Naive thymus-derived CD4-positive, alpha-beta T cell (primary cell): ENCODE measurements around the gene CXXC5. TPM values are rescaled to one million over a fixed set of nuclear protein-coding genes. Genes with fewer than 3 reads are reported as not detected.

Source experiments
- ATAC-seq: fragments of 150-1000 bp; cut with Tn5 transposase; 2 replicates; pipeline ENCODE4 v1.10.0; 2021; ENCODE audit warnings: mild to moderate bottlenecking, moderate library complexity
- CTCF ChIA-PET: fragments of 350-600 bp; sonication (Branson Sonifier 250); formaldehyde crosslinking; loops from one replicate; lab custom pipeline; 2021; ENCODE audit warnings: antibody characterized with exemption; lab: Charles Lee
- POLR2A ChIA-PET: fragments of 350-600 bp; sonication (Branson Sonifier 250); formaldehyde crosslinking; loops from one replicate; lab custom pipeline; 2021; ENCODE audit warnings: antibody characterized with exemption, inconsistent platforms; lab: Charles Lee
- DNase-seq, 9 donors: peaks; one replicate each; pipeline versions ENCODE4 v3.0.0 to v3.0.0-alpha.2; 2020 to 2022; ENCODE audit warnings: mixed read lengths in 1 of 9
- H3K27ac ChIP-seq: one replicate; pipeline ENCODE4 v1.7.0; 2013; ENCODE audit warnings: mild to moderate bottlenecking, low read depth, low read length, moderate library complexity
- H3K27me3 ChIP-seq, 2 donors: one replicate each; pipeline ENCODE4 v1.7.0; 2013; ENCODE audit warnings: low read length in 2 of 2, mild to moderate bottlenecking in 2 of 2, moderate library complexity in 2 of 2; ENCODE audit not compliant: control insufficient read depth in 2 of 2, insufficient read depth in 2 of 2
- H3K36me3 ChIP-seq, 3 experiments: 1 replicate in 2 of 3; 2 replicates in 1 of 3; pipeline ENCODE4 v1.7.0; 2013; ENCODE audit warnings: low read length in 3 of 3, mild to moderate bottlenecking in 3 of 3, moderate library complexity in 1 of 3; ENCODE audit not compliant: insufficient read depth in 3 of 3, control insufficient read depth in 2 of 3
- H3K4me1 ChIP-seq, 2 donors: one replicate each; pipeline ENCODE4 v1.7.0; 2013; ENCODE audit warnings: low read length in 2 of 2, mild to moderate bottlenecking in 2 of 2, moderate library complexity in 1 of 2; ENCODE audit not compliant: control insufficient read depth in 2 of 2, insufficient read depth in 2 of 2
- H3K4me3 ChIP-seq: 2 replicates; pipeline ENCODE4 v1.7.0; 2013; ENCODE audit warnings: mild to moderate bottlenecking, low read length
- H3K9me3 ChIP-seq, 3 experiments: 1 replicate in 2 of 3; 2 replicates in 1 of 3; pipeline ENCODE4 v1.7.0; 2013; ENCODE audit warnings: low read length in 3 of 3; ENCODE audit not compliant: control insufficient read depth in 2 of 3
- H3K27ac Mint-ChIP-seq, 9 donors: one replicate each; pipeline ENCODE4 v1.8.0; 2020 to 2022; ENCODE audit warnings: mixed read lengths in 9 of 9, mild to moderate bottlenecking in 8 of 9, moderate library complexity in 5 of 9, inconsistent platforms in 2 of 9
- H3K27me3 Mint-ChIP-seq, 5 donors: one replicate each; pipeline ENCODE4 v1.8.0; 2021 to 2022; ENCODE audit warnings: mixed read lengths in 5 of 5, mild to moderate bottlenecking in 1 of 5
- H3K36me3 Mint-ChIP-seq, 5 donors: one replicate each; pipeline ENCODE4 v1.8.0; 2020 to 2022; ENCODE audit warnings: mixed read lengths in 5 of 5, mild to moderate bottlenecking in 3 of 5, inconsistent platforms in 1 of 5
- H3K4me1 Mint-ChIP-seq, 7 donors: one replicate each; pipeline ENCODE4 v1.8.0; 2020 to 2022; ENCODE audit warnings: mixed read lengths in 7 of 7, mild to moderate bottlenecking in 3 of 7, inconsistent platforms in 1 of 7
- H3K4me3 Mint-ChIP-seq, 10 donors: one replicate each; pipeline ENCODE4 v1.8.0; 2020 to 2022; ENCODE audit warnings: mild to moderate bottlenecking in 10 of 10, mixed read lengths in 10 of 10, moderate library complexity in 6 of 10, inconsistent platforms in 2 of 10
- H3K9me3 Mint-ChIP-seq, 11 donors: one replicate each; pipeline ENCODE4 v1.8.0; 2020 to 2022; ENCODE audit warnings: mixed read lengths in 11 of 11, mild to moderate bottlenecking in 4 of 11, inconsistent platforms in 1 of 11, moderate library complexity in 1 of 11
- intact Hi-C, 2 donors: fragments of 100-400 bp; cut with micrococcal nuclease; formaldehyde crosslinking; loops; one replicate each; pipeline ENCODE4 v1.15.1; 2023
- polyA plus RNA-seq, 2 donors: library from polyadenylated mRNA; unstranded; fragments of 300-500 nt; fragmentation: Illumina TruSeq; gene quantifications; one replicate each; pipeline ENCODE4 v1.2.3, GENCODE V29; 2021
- total RNA-seq, 6 experiments: library from RNA in 5 of 6; stranded (reverse) in 5 of 6; gene quantifications; 1 replicate in 5 of 6; 2 replicates in 1 of 6; pipeline ENCODE4 v1.2.3 and lab custom pipeline; 2021 to 2026

The CXXC5 gene
- total and polyA plus RNA-seq, 7 experiments from 2014 or later = 0.73 to 21.4 (median 2.2) TPM

GRCh38 chr5:139692148-139692547 lies 44.0 kb downstream of the CXXC5 start:
- peaks cover 0 to 22% (median 5%) of the 10 kb centered on the region in 5 donors for H3K27me3 Mint-ChIP-seq
- Histone ChIP-seq H3K4me1 (no peaks in the 10 kb centered on the region), H3K4me3 (no peak overlapping the region), H3K36me3 (no peaks in the 10 kb centered on the region), H3K9me3 (no peaks in the 10 kb centered on the region), H3K27me3 (no peaks in the 10 kb centered on the region), H3K27ac (no peak overlapping the region)
- CTCF ChIA-PET = interaction anchor here (1.5 to 2.3 kb wide), 2 partner anchors 56 to 59 kb away, joined by 5 to 12 read pairs; no protein-coding TSS in a partner anchor
- ATAC-seq (no peak), DNase-seq (no peak)
- POLR2A ChIA-PET = no interaction called here
- no peak overlapping the region for H3K4me3 Mint-ChIP-seq
- intact Hi-C loops = loop anchor here in 1 of 2 donors (5.0 kb wide), 2 partner anchors 115 to 405 kb away; no protein-coding TSS in a partner anchor
- H3K36me3 Mint-ChIP-seq = peaks cover 0 to 3% (median 0%) of the 10 kb centered on the region in 5 donors
- no peak overlapping the region for H3K27ac Mint-ChIP-seq
- peaks cover 5 to 17% (median 6%) of the 10 kb centered on the region in 7 donors for H3K4me1 Mint-ChIP-seq
- peaks cover 0 to 1% (median 0%) of the 10 kb centered on the region in 11 donors for H3K9me3 Mint-ChIP-seq

GRCh38 chr5:139692679-139693308 lies 44.6 kb downstream of the CXXC5 start:
- no peak overlapping the region for H3K27ac ChIP-seq
- no peaks in the 10 kb centered on the region for H3K9me3 ChIP-seq
- Mint-ChIP-seq H3K27me3 (peaks cover 0 to 22% (median 5%) of the 10 kb centered on the region in 5 donors), H3K27ac (no peak overlapping the region), H3K4me3 (no peak overlapping the region), H3K4me1 (peaks cover 5 to 21% (median 8%) of the 10 kb centered on the region in 7 donors), H3K36me3 (peaks cover 0 to 3% (median 0%) of the 10 kb centered on the region in 5 donors), H3K9me3 (peaks cover 0 to 1% (median 0%) of the 10 kb centered on the region in 11 donors)
- ChIA-PET POLR2A (no interaction called here), CTCF (interaction anchor here (0.5 to 2.3 kb wide), 3 partner anchors 57 to 134 kb away, joined by 4 to 12 read pairs (median 5); no protein-coding TSS in a partner anchor)
- peaks cover 1 to 5% of the 10 kb centered on the region in 2 donors for H3K4me1 ChIP-seq
- H3K27me3 ChIP-seq = no peaks in the 10 kb centered on the region
- H3K36me3 ChIP-seq = no peaks in the 10 kb centered on the region
- DNase-seq (no peak), ATAC-seq (no peak)
- H3K4me3 ChIP-seq = no peak overlapping the region
- intact Hi-C loops = loop anchor here in 1 of 2 donors (5.0 kb wide), 2 partner anchors 115 to 405 kb away; no protein-coding TSS in a partner anchor

- intact Hi-C loops = loop anchor here in 1 of 2 donors (5.0 kb wide), 2 partner anchors 117 to 407 kb away; no protein-coding TSS in a partner anchor
- DNase-seq (no peak), ATAC-seq (no peak)
- Mint-ChIP-seq H3K27ac (no peak overlapping the region), H3K36me3 (peaks cover 0 to 3% (median 0%) of the 10 kb centered on the region in 5 donors), H3K27me3 (peaks cover 0 to 29% (median 11%) of the 10 kb centered on the region in 5 donors), H3K9me3 (peaks cover 0 to 1% (median 0%) of the 10 kb centered on the region in 11 donors), H3K4me1 (peaks cover 11 to 28% (median 14%) of the 10 kb centered on the region in 7 donors), H3K4me3 (no peak overlapping the region)
- ChIA-PET POLR2A (no interaction called here), CTCF (interaction anchor here (0.5 to 2.3 kb wide), 4 partner anchors 41 to 135 kb away, joined by 3 to 12 read pairs (median 4); no protein-coding TSS in a partner anchor)
- Histone ChIP-seq H3K27ac (no peak overlapping the region), H3K9me3 (no peaks in the 10 kb centered on the region), H3K4me3 (no peak overlapping the region), H3K27me3 (no peaks in the 10 kb centered on the region), H3K36me3 (no peaks in the 10 kb centered on the region), H3K4me1 (peaks cover 3 to 7% of the 10 kb centered on the region in 2 donors)
Measured at GRCh38 chr5:139693676-139694364, 45.7 kb downstream of the CXXC5 start.

GRCh38 chr5:139694556-139695177 lies 46.5 kb downstream of the CXXC5 start:
- ATAC-seq (no peak), DNase-seq (no peak)
- Histone ChIP-seq H3K36me3 (no peaks in the 10 kb centered on the region), H3K4me3 (no peak overlapping the region), H3K4me1 (peaks cover 3 to 7% of the 10 kb centered on the region in 2 donors), H3K9me3 (no peaks in the 10 kb centered on the region), H3K27ac (no peak overlapping the region), H3K27me3 (no peaks in the 10 kb centered on the region)
- H3K36me3 Mint-ChIP-seq = peaks cover 0 to 3% (median 0%) of the 10 kb centered on the region in 5 donors
- intact Hi-C loops = loop anchor here in 1 of 2 donors (5.0 kb wide), 2 partner anchors 117 to 407 kb away; no protein-coding TSS in a partner anchor
- CTCF ChIA-PET = no interaction called here
- peak overlapping the region in 1 of 9 donors; percentile 60 for H3K27ac Mint-ChIP-seq
- H3K4me3 Mint-ChIP-seq = no peak overlapping the region
- H3K9me3 Mint-ChIP-seq = peaks cover 0 to 1% (median 0%) of the 10 kb centered on the region in 11 donors
- H3K4me1 Mint-ChIP-seq = peaks cover 11 to 28% (median 14%) of the 10 kb centered on the region in 7 donors
- H3K27me3 Mint-ChIP-seq = peaks cover 0 to 33% (median 11%) of the 10 kb centered on the region in 5 donors
- POLR2A ChIA-PET = interaction anchor here (0.6 kb wide), 2 partner anchors 31 to 303 kb away, joined by 3 to 4 read pairs; no protein-coding TSS in a partner anchor

GRCh38 chr5:139695178-139695573 lies 47.0 kb downstream of the CXXC5 start:
- no peak overlapping the region for H3K27ac ChIP-seq
- intact Hi-C loops = no loop called here
- no peak overlapping the region for H3K4me3 Mint-ChIP-seq
- no peaks in the 10 kb centered on the region for H3K9me3 ChIP-seq
- H3K27me3 Mint-ChIP-seq = peaks cover 0 to 33% (median 11%) of the 10 kb centered on the region in 5 donors
- peaks cover 0 to 1% (median 0%) of the 10 kb centered on the region in 11 donors for H3K9me3 Mint-ChIP-seq
- POLR2A ChIA-PET = interaction anchor here (0.6 kb wide), 2 partner anchors 32 to 304 kb away, joined by 3 to 4 read pairs; no protein-coding TSS in a partner anchor
- H3K4me1 Mint-ChIP-seq = peaks cover 11 to 25% (median 12%) of the 10 kb centered on the region in 7 donors
- H3K36me3 Mint-ChIP-seq = peaks cover 0 to 3% (median 0%) of the 10 kb centered on the region in 5 donors
- DNase-seq (no peak), ATAC-seq (no peak)
- H3K27ac Mint-ChIP-seq = no peak overlapping the region
- no peak overlapping the region for H3K4me3 ChIP-seq
- peaks cover 3 to 7% of the 10 kb centered on the region in 2 donors for H3K4me1 ChIP-seq
- no peaks in the 10 kb centered on the region for H3K27me3 ChIP-seq
- no peaks in the 10 kb centered on the region for H3K36me3 ChIP-seq
- CTCF ChIA-PET = no interaction called here
